Measurements from ENCODE around the gene ATP1A2.

Gene ATP1A2

GRCh38 chr1:160154790-160155189 is 39.2 kb downstream of the ATP1A2 start:
- no CpG with 5 or more reads among the region's 3 CpGs for WGBS (ENCODE audit: extremely low coverage, insufficient coverage, insufficient read length)

GRCh38 chr1:160156361-160156760 is 40.8 kb downstream of the ATP1A2 start:
- Histone ChIP-seq H3K4me2 (ENCODE audit: low read length) (no peak overlapping the region), H2BK5ac (ENCODE audit: low read depth, low read length, poor library complexity) (no peak overlapping the region), H4K12ac (ENCODE audit: low read depth, low read length) (no peak overlapping the region), H4K8ac (ENCODE audit: low read depth, low read length) (no peak overlapping the region), H4K91ac (ENCODE audit: low read depth, low read length) (no peak overlapping the region), H2BK120ac (ENCODE audit: insufficient read depth, low read length, poor library complexity) (no peak overlapping the region), H3K27ac (ENCODE audit: low read depth, low read length) (no peak overlapping the region), H3K79me1 (ENCODE audit: low read length) (no peaks in the 10 kb centered on the region), H3K4me1 (ENCODE audit: control insufficient read depth in 1 of 2, insufficient read depth in 2 of 2, low read length in 2 of 2) (no peaks in the 10 kb centered on the region), H2BK12ac (ENCODE audit: low read length) (no peak overlapping the region), H3K4ac (ENCODE audit: low read depth, low read length) (no peak overlapping the region), H3K4me3 (ENCODE audit: low read depth, low read length) (no peak overlapping the region), H3K36me3 (ENCODE audit: control insufficient read depth in 1 of 2, insufficient read depth in 2 of 2, low read length in 2 of 2) (no peaks in the 10 kb centered on the region), H3K79me2 (ENCODE audit: control insufficient read depth, insufficient read depth, low read length, poor library complexity) (no peaks in the 10 kb centered on the region), H3K14ac (ENCODE audit: low read length) (no peak overlapping the region), H3K18ac (ENCODE audit: low read length) (no peak overlapping the region), H3K23ac (ENCODE audit: low read length) (no peak overlapping the region), H2AK5ac (ENCODE audit: low read length) (no peak overlapping the region), H2AFZ (ENCODE audit: insufficient read depth, low read length, poor library complexity) (no peak overlapping the region), H3K9ac (ENCODE audit: low read length) (no peak overlapping the region), H3K9me3 (ENCODE audit: insufficient read depth, low read depth, low read length) (no peaks in the 10 kb centered on the region), H3K27me3 (ENCODE audit: insufficient read depth, low read length) (no peaks in the 10 kb centered on the region)
- no peak for DNase-seq
- no CpG with 5 or more reads among the region's 5 CpGs for WGBS (ENCODE audit: extremely low coverage, insufficient coverage, insufficient read length)

More at GRCh38 chr1:160154790-160155189, 39.2 kb downstream of the ATP1A2 start:
- no peak overlapping the region for H2BK5ac ChIP-seq (ENCODE audit: low read depth, low read length, poor library complexity)
- H4K12ac ChIP-seq (ENCODE audit: low read depth, low read length), result no peak overlapping the region
- no peak overlapping the region for H3K23ac ChIP-seq (ENCODE audit: low read length)
- no peaks in the 10 kb centered on the region for H3K9me3 ChIP-seq (ENCODE audit: insufficient read depth, low read depth, low read length)
- no peak overlapping the region for H3K4me3 ChIP-seq (ENCODE audit: low read depth, low read length)
- no peak overlapping the region for H2AFZ ChIP-seq (ENCODE audit: insufficient read depth, low read length, poor library complexity)
- no peak overlapping the region for H4K8ac ChIP-seq (ENCODE audit: low read depth, low read length)
- no peaks in the 10 kb centered on the region for H3K27me3 ChIP-seq (ENCODE audit: insufficient read depth, low read length)
- H3K4me1 ChIP-seq (ENCODE audit: control insufficient read depth in 1 of 2, insufficient read depth in 2 of 2, low read length in 2 of 2), result no peaks in the 10 kb centered on the region
- no peaks in the 10 kb centered on the region for H3K79me1 ChIP-seq (ENCODE audit: low read length)
- no peak overlapping the region for H2BK12ac ChIP-seq (ENCODE audit: low read length)
- no peak overlapping the region for H3K18ac ChIP-seq (ENCODE audit: low read length)
- H4K91ac ChIP-seq (ENCODE audit: low read depth, low read length), result no peak overlapping the region
- no peak overlapping the region for H3K9ac ChIP-seq (ENCODE audit: low read length)
- no peak overlapping the region for H3K4me2 ChIP-seq (ENCODE audit: low read length)
- no peak for DNase-seq
- H3K27ac ChIP-seq (ENCODE audit: low read depth, low read length), result no peak overlapping the region
- no peak overlapping the region for H3K14ac ChIP-seq (ENCODE audit: low read length)
- H2BK120ac ChIP-seq (ENCODE audit: insufficient read depth, low read length, poor library complexity), result no peak overlapping the region
- H3K4ac ChIP-seq (ENCODE audit: low read depth, low read length), result no peak overlapping the region
- H3K79me2 ChIP-seq (ENCODE audit: control insufficient read depth, insufficient read depth, low read length, poor library complexity), result no peaks in the 10 kb centered on the region
- no peak overlapping the region for H2AK5ac ChIP-seq (ENCODE audit: low read length)
- no peaks in the 10 kb centered on the region for H3K36me3 ChIP-seq (ENCODE audit: control insufficient read depth in 1 of 2, insufficient read depth in 2 of 2, low read length in 2 of 2)

GRCh38 chr1:160157174-160157573 is 41.6 kb downstream of the ATP1A2 start:
- H3K9me3 ChIP-seq (ENCODE audit: insufficient read depth, low read depth, low read length), result no peaks in the 10 kb centered on the region
- no peak for DNase-seq
- no peak overlapping the region for H4K91ac ChIP-seq (ENCODE audit: low read depth, low read length)
- no peak overlapping the region for H3K14ac ChIP-seq (ENCODE audit: low read length)
- H3K4me1 ChIP-seq (ENCODE audit: control insufficient read depth in 1 of 2, insufficient read depth in 2 of 2, low read length in 2 of 2), result no peaks in the 10 kb centered on the region
- no peaks in the 10 kb centered on the region for H3K36me3 ChIP-seq (ENCODE audit: control insufficient read depth in 1 of 2, insufficient read depth in 2 of 2, low read length in 2 of 2)
- no peak overlapping the region for H3K4ac ChIP-seq (ENCODE audit: low read depth, low read length)
- H3K27ac ChIP-seq (ENCODE audit: low read depth, low read length), result no peak overlapping the region
- H3K23ac ChIP-seq (ENCODE audit: low read length), result no peak overlapping the region
- WGBS (ENCODE audit: extremely low coverage, insufficient coverage, insufficient read length), result no CpG with 5 or more reads among the region's 4 CpGs
- no peak overlapping the region for H4K12ac ChIP-seq (ENCODE audit: low read depth, low read length)
- H3K4me3 ChIP-seq (ENCODE audit: low read depth, low read length), result no peak overlapping the region
- no peak overlapping the region for H3K4me2 ChIP-seq (ENCODE audit: low read length)
- no peak overlapping the region for H4K8ac ChIP-seq (ENCODE audit: low read depth, low read length)
- no peak overlapping the region for H2BK12ac ChIP-seq (ENCODE audit: low read length)
- no peak overlapping the region for H2AK5ac ChIP-seq (ENCODE audit: low read length)
- no peak overlapping the region for H3K9ac ChIP-seq (ENCODE audit: low read length)
- no peak overlapping the region for H2AFZ ChIP-seq (ENCODE audit: insufficient read depth, low read length, poor library complexity)
- H3K27me3 ChIP-seq (ENCODE audit: insufficient read depth, low read length), result no peaks in the 10 kb centered on the region
- no peak overlapping the region for H2BK120ac ChIP-seq (ENCODE audit: insufficient read depth, low read length, poor library complexity)
- H2BK5ac ChIP-seq (ENCODE audit: low read depth, low read length, poor library complexity), result no peak overlapping the region
- H3K79me1 ChIP-seq (ENCODE audit: low read length), result no peaks in the 10 kb centered on the region
- no peaks in the 10 kb centered on the region for H3K79me2 ChIP-seq (ENCODE audit: control insufficient read depth, insufficient read depth, low read length, poor library complexity)
- H3K18ac ChIP-seq (ENCODE audit: low read length), result no peak overlapping the region

- no peak overlapping the region for H3K27ac ChIP-seq (ENCODE audit: low read depth, low read length)
Observed at GRCh38 chr1:160158031-160158430, 42.5 kb downstream of the ATP1A2 start.

More at GRCh38 chr1:160158031-160158430, 42.5 kb downstream of the ATP1A2 start:
- Histone ChIP-seq H3K4me3 (ENCODE audit: low read depth, low read length) (no peak overlapping the region), H4K8ac (ENCODE audit: low read depth, low read length) (no peak overlapping the region), H3K4ac (ENCODE audit: low read depth, low read length) (no peak overlapping the region), H3K23ac (ENCODE audit: low read length) (no peak overlapping the region), H3K9ac (ENCODE audit: low read length) (no peak overlapping the region), H4K91ac (ENCODE audit: low read depth, low read length) (no peak overlapping the region), H2BK5ac (ENCODE audit: low read depth, low read length, poor library complexity) (no peak overlapping the region), H3K79me1 (ENCODE audit: low read length) (no peaks in the 10 kb centered on the region), H2BK120ac (ENCODE audit: insufficient read depth, low read length, poor library complexity) (no peak overlapping the region), H3K18ac (ENCODE audit: low read length) (no peak overlapping the region), H3K4me2 (ENCODE audit: low read length) (no peak overlapping the region), H3K14ac (ENCODE audit: low read length) (no peak overlapping the region), H2AK5ac (ENCODE audit: low read length) (no peak overlapping the region), H3K9me3 (ENCODE audit: insufficient read depth, low read depth, low read length) (no peaks in the 10 kb centered on the region), H2AFZ (ENCODE audit: insufficient read depth, low read length, poor library complexity) (no peak overlapping the region), H3K4me1 (ENCODE audit: control insufficient read depth in 1 of 2, insufficient read depth in 2 of 2, low read length in 2 of 2) (no peaks in the 10 kb centered on the region), H4K12ac (ENCODE audit: low read depth, low read length) (no peak overlapping the region), H3K36me3 (ENCODE audit: control insufficient read depth in 1 of 2, insufficient read depth in 2 of 2, low read length in 2 of 2) (no peaks in the 10 kb centered on the region), H3K27me3 (ENCODE audit: insufficient read depth, low read length) (no peaks in the 10 kb centered on the region), H2BK12ac (ENCODE audit: low read length) (no peak overlapping the region), H3K79me2 (ENCODE audit: control insufficient read depth, insufficient read depth, low read length, poor library complexity) (no peaks in the 10 kb centered on the region)
- no peak for DNase-seq
- no CpG with 5 or more reads among the region's 3 CpGs for WGBS (ENCODE audit: extremely low coverage, insufficient coverage, insufficient read length)

Data from trophoblast cell (in vitro differentiated cells and primary cell).